Uterus (tissue), 4 donors: Measurements from ENCODE around the gene HNRNPD. TPM values are rescaled to one million over a fixed set of nuclear protein-coding genes. Genes with fewer than 3 reads are reported as not detected.
"Not testable (repeated sequence)": the region's sequence is repeated elsewhere in the genome, so short reads cannot be mapped to it uniquely, and the experiment has no call there.

ENCODE experiments used
- DNase-seq, 2 donors: peaks; one replicate each; pipeline ENCODE4 v3.0.0-alpha.2; 2019 to 2020
- H3K27ac ChIP-seq, 2 donors: fragments of 200-600 bp; sonication (generic); 1 replicate in 1 of 2; 2 replicates in 1 of 2; pipeline ENCODE4 v1.5.1; 2016 to 2018
- H3K27me3 ChIP-seq, 2 donors: fragments of 200-600 bp; sonication (generic); one replicate each; pipeline ENCODE4 v1.5.1; 2018 to 2019; ENCODE audit warnings: control low read depth in 1 of 2
- H3K36me3 ChIP-seq, 2 donors: fragments of 200-600 bp; sonication (generic); one replicate each; pipeline ENCODE4 v1.5.1; 2019; ENCODE audit warnings: control low read depth in 1 of 2
- H3K4me1 ChIP-seq, 2 donors: fragments of 200-600 bp; sonication (generic); one replicate each; pipeline ENCODE4 v1.5.1; 2018 to 2019; ENCODE audit warnings: control low read depth in 1 of 2
- H3K4me3 ChIP-seq, 2 donors: fragments of 200-600 bp; sonication (generic); 1 replicate in 1 of 2; 2 replicates in 1 of 2; pipeline ENCODE4 v1.5.1; 2018 to 2019; ENCODE audit warnings: mild to moderate bottlenecking in 1 of 2
- H3K9me3 ChIP-seq, 2 donors: fragments of 200-600 bp; sonication (generic); one replicate each; pipeline ENCODE4 v1.5.1; 2019; ENCODE audit warnings: control low read depth in 1 of 2
- POLR2A ChIP-seq, 2 donors: fragments of 450-650 bp; IDR thresholded peaks; one replicate each; pipeline ENCODE4 v1.6.1; 2016; ENCODE audit warnings: antibody characterized with exemption in 2 of 2, mild to moderate bottlenecking in 1 of 2, moderate library complexity in 1 of 2
- intact Hi-C: fragments of 100-400 bp; cut with DNase I; formaldehyde crosslinking; loops from one replicate; pipeline ENCODE4 v1.15.1; 2023; ENCODE audit warnings: low total_unique reads
- total RNA-seq, 4 donors: library from RNA; depleted of rRNA in 3 of 4; stranded (reverse); fragments of >200 nt in 3 of 4; gene quantifications; one replicate each; pipeline versions ENCODE4 v1.1.0 to v1.2.4, GENCODE V29; 2014 to 2023
- TF ChIP-seq, protein P1 (sequence below), 4 experiments: fragments of 200-600 bp in 2 of 4; fragments of 450-650 bp in 2 of 4; sonication (generic) in 2 of 4; IDR thresholded peaks; one replicate each; pipeline ENCODE4 v1.5.1; 2016 to 2019; ENCODE audit warnings: antibody characterized with exemption in 4 of 4, mild to moderate bottlenecking in 2 of 4, moderate library complexity in 1 of 4
- donor health status: DM: yes; HTN: yes; CAD: no.

HNRNPD gene
- total RNA-seq, 4 donors from 2014 or later: 48.7 to 220 (median 102) TPM

DNA sequence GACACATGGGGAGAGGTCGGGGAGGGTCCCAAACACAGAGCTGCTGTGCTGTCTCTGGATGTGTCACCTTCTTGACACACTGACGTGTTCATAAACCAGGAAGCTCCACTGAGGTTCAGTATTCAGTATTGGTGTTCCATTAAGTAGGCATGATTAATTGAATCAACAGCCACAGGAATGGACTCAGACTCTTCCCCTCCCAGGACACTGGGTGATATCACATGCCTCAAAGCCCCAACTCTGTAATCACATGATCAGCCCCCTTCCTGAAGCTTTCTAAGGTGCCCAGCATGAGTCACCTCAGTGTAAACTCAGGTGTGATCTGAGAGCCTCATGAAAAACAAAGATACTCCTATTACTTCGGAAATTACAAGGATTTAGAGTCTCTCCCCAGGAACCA is 21.1 kb upstream of the HNRNPD start:
- intact Hi-C loops: no loop called here
- TF ChIP-seq POLR2A (IDR thresholded peaks at IDR 0.05): no peak
- TF ChIP-seq, protein P1, sequence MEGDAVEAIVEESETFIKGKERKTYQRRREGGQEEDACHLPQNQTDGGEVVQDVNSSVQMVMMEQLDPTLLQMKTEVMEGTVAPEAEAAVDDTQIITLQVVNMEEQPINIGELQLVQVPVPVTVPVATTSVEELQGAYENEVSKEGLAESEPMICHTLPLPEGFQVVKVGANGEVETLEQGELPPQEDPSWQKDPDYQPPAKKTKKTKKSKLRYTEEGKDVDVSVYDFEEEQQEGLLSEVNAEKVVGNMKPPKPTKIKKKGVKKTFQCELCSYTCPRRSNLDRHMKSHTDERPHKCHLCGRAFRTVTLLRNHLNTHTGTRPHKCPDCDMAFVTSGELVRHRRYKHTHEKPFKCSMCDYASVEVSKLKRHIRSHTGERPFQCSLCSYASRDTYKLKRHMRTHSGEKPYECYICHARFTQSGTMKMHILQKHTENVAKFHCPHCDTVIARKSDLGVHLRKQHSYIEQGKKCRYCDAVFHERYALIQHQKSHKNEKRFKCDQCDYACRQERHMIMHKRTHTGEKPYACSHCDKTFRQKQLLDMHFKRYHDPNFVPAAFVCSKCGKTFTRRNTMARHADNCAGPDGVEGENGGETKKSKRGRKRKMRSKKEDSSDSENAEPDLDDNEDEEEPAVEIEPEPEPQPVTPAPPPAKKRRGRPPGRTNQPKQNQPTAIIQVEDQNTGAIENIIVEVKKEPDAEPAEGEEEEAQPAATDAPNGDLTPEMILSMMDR (IDR thresholded peaks at IDR 0.05): no peak
- no peak for DNase-seq
- Histone ChIP-seq H3K9me3 (no peaks in the 10 kb centered on the region), H3K36me3 (no peaks in the 10 kb centered on the region), H3K4me3 (no peak overlapping the region), H3K27me3 (no peaks in the 10 kb centered on the region), H3K27ac (no peak overlapping the region), H3K4me1 (no peaks in the 10 kb centered on the region)

DNA sequence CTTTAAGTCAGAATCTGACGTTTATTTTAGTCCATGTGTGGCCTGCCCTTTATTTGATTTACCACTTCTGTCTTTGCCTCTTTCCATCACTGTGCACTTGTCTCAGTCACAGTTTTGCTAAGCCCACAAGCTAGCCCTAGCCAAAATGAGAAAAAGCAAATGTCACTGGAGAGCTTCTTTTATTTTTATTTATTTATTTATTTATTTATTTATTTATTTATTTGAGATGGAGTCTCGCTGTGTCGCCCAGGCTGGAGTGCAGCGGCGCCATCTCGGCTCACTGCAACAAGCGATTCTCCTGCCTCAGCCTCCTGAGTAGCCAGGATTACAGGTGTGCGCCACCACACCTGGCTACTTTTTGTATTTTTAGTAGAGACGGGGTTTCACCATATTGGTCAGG is 16.3 kb upstream of the HNRNPD start:
- not testable (repeated sequence) for H3K27ac ChIP-seq, H3K9me3 ChIP-seq

DNA sequence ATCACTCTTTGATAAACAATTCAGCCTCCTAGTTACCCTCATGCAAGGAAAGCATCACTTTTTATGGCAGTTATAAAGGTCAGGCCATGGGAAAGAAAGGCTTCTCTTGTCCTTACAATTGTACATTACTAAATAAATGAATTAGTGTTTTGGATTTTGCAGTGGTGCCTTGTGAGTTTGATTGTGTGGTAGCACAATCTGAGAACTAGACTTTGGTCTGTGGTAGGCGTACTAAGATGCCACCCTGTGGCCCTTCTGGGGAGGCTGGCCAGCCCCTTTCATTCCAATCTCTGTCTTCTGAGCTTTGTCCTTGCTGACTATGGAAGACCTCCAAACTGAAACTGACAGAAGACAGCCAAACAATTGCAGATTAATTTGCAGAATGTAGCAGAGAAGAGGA is 14.6 kb upstream of the HNRNPD start:
- H3K27ac ChIP-seq: no peak overlapping the region
- no peak for DNase-seq
- no peaks in the 10 kb centered on the region for H3K4me1 ChIP-seq
- no peak overlapping the region for H3K4me3 ChIP-seq
- TF ChIP-seq, protein P1 (IDR thresholded peaks at IDR 0.05): no peak
- TF ChIP-seq POLR2A (IDR thresholded peaks at IDR 0.05): no peak
- no peaks in the 10 kb centered on the region for H3K27me3 ChIP-seq
- H3K36me3 ChIP-seq: no peaks in the 10 kb centered on the region
- intact Hi-C loops: no loop called here
- no peaks in the 10 kb centered on the region for H3K9me3 ChIP-seq

More for the DNA sequence above, 16.3 kb upstream of the HNRNPD start:
- DNase-seq, H3K36me3 ChIP-seq, intact Hi-C loops, H3K27me3 ChIP-seq, H3K4me1 ChIP-seq, H3K4me3 ChIP-seq: not testable (repeated sequence)

DNA sequence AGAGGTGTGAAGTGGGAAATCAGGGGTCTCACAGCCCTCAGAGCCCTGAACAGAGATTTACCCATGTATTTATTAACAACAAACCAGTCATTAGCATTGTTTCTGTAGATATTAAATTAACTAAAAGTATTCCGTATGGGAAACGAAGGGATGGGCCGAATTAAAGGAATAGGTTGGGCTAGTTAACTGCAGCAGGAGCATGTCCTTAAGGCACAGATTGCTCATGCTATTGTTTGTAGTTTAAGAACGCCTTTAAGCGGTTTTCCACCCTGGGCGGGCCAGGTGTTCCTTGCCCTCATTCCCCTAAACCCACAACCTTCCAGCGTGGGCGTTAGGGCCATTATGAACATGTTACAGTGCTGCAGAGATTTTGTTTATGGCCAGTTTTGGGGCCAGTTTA is 12.5 kb upstream of the HNRNPD start:
- H3K27ac ChIP-seq, H3K4me1 ChIP-seq, H3K36me3 ChIP-seq, H3K4me3 ChIP-seq, H3K27me3 ChIP-seq, intact Hi-C loops, DNase-seq, H3K9me3 ChIP-seq: not testable (repeated sequence)

DNA sequence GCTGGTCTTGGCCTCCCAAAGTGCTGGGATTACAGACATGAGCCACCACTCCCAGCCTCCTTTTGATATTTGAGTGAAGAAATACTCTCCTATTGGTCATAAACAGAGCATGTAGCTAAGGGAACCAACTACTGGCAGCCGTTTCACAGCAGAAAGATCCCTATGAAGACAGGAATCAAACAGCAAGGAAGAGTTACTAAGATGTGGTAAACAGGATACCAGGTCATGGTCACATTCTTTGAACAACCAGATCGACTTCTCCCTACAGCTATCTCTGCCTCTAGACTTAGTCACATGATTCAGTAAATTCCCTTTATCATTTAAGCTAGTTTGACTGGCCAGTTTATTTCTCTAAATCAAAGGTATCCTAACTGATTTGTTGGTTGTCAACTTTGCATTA is 9.0 kb upstream of the HNRNPD start:
- Histone ChIP-seq H3K27me3 (no peaks in the 10 kb centered on the region), H3K4me3 (no peak overlapping the region), H3K36me3 (no peaks in the 10 kb centered on the region), H3K4me1 (no peaks in the 10 kb centered on the region), H3K9me3 (no peaks in the 10 kb centered on the region), H3K27ac (no peak overlapping the region)
- DNase-seq: no peak
- TF ChIP-seq POLR2A (IDR thresholded peaks at IDR 0.05): no peak
- TF ChIP-seq, protein P1 (IDR thresholded peaks at IDR 0.05): no peak
- intact Hi-C loops: no loop called here

DNA sequence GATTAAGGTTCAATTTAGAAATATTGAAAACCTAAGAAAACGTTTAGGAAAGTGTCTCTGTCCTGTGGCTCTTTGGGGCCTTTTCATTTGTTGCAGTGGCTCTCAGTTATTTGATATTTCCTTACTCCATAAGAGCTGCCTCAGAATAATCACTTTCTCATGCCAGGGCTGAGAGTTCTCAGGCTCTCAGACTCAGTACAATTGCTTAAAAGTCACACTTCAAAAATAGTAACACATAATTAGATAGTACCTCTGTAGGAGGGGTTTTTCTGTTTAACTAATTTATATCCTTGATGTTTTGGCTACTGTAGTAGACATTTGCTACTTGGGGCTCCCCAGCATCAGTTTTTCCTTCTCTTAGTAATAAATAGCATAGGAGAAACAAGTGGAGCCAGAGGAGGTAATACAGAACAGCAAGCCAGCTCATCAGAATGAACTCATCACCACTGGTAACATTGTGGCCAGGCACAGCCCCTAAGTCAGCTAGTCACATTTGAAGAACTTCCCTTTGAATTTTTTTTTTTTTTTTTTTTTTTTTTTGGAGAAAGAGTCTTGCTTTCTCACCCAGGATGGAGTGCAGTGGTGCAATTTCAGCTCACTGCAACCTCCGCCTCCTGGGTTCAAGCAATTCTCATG is 8.0 kb upstream of the HNRNPD start:
- no peak for TF ChIP-seq POLR2A (IDR thresholded peaks at IDR 0.05)
- TF ChIP-seq, protein P1 (IDR thresholded peaks at IDR 0.05): no peak
- no peak overlapping the region for H3K27ac ChIP-seq
- no peak for DNase-seq
- no peaks in the 10 kb centered on the region for H3K9me3 ChIP-seq
- no peaks in the 10 kb centered on the region for H3K27me3 ChIP-seq
- H3K4me1 ChIP-seq: no peaks in the 10 kb centered on the region
- intact Hi-C loops: no loop called here
- H3K36me3 ChIP-seq: no peaks in the 10 kb centered on the region
- no peak overlapping the region for H3K4me3 ChIP-seq
